Lower leg skin (tissue), 3 donors: ENCODE measurements around the gene FAM110C.

Experiments used
- POLR2A ChIP-seq, 2 donors: fragments of 450-650 bp; IDR thresholded peaks; one replicate each; pipeline ENCODE4 v1.6.1; 2016 to 2017; ENCODE audit warnings: antibody characterized with exemption in 2 of 2, mild to moderate bottlenecking in 1 of 2, moderate library complexity in 1 of 2
- TF ChIP-seq, protein P1 (sequence below), 3 donors: fragments of 450-650 bp; IDR thresholded peaks; one replicate each; pipeline ENCODE4 v1.5.1; 2016; ENCODE audit warnings: antibody characterized with exemption in 3 of 3, mild to moderate bottlenecking in 3 of 3, moderate library complexity in 2 of 3

DNA sequence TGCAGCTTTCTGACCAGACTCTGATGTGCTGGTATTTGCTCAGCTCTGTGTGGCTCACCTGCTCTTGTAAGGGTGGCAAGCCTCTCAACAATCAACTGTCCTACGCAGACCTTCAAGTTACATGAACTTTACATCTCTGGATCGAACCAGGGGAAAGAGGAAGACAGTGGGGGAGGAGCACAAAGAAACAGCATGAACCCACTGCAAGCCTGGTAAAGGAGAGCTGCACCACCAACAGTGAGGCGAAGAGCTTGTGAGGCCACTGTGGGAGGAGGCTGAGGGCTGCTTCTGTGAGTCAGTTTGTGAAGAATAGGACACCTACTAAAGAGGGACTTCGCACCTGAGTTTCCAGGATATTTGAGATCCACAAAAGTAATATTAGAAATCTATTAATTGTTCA is 18.8 kb upstream of the FAM110C start:
- TF ChIP-seq, protein P1, sequence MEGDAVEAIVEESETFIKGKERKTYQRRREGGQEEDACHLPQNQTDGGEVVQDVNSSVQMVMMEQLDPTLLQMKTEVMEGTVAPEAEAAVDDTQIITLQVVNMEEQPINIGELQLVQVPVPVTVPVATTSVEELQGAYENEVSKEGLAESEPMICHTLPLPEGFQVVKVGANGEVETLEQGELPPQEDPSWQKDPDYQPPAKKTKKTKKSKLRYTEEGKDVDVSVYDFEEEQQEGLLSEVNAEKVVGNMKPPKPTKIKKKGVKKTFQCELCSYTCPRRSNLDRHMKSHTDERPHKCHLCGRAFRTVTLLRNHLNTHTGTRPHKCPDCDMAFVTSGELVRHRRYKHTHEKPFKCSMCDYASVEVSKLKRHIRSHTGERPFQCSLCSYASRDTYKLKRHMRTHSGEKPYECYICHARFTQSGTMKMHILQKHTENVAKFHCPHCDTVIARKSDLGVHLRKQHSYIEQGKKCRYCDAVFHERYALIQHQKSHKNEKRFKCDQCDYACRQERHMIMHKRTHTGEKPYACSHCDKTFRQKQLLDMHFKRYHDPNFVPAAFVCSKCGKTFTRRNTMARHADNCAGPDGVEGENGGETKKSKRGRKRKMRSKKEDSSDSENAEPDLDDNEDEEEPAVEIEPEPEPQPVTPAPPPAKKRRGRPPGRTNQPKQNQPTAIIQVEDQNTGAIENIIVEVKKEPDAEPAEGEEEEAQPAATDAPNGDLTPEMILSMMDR (IDR thresholded peaks at IDR 0.05), result no peak
- no peak for TF ChIP-seq POLR2A (IDR thresholded peaks at IDR 0.05)
